ENCODE results near the gene PICK1.

The PICK1 gene

GRCh38 chr22:38065539-38065938, 8.3 kb downstream of the PICK1 start:
- no peak overlapping the region for H3K27ac ChIP-seq
- no peak for TF ChIP-seq ZFX (IDR thresholded peaks at IDR 0.05)
- TF ChIP-seq CTCF (conservative IDR thresholded peaks at IDR 0.05): no peak

GRCh38 chr22:38066381-38067027, 9.3 kb downstream of the PICK1 start:
- no peak for TF ChIP-seq CTCF (conservative IDR thresholded peaks at IDR 0.05)
- no peak for TF ChIP-seq ZFX (IDR thresholded peaks at IDR 0.05)

GRCh38 chr22:38067028-38067415, 9.8 kb downstream of the PICK1 start:
- TF ChIP-seq ZFX (IDR thresholded peaks at IDR 0.05) (no peak), CTCF (conservative IDR thresholded peaks at IDR 0.05) (no peak)
- no peak overlapping the region for H3K27ac ChIP-seq

More at GRCh38 chr22:38066381-38067027, 9.3 kb downstream of the PICK1 start:
- no peak overlapping the region for H3K27ac ChIP-seq

GRCh38 chr22:38067761-38068360, 10.7 kb downstream of the PICK1 start:
- H3K27ac ChIP-seq: no peak overlapping the region
- TF ChIP-seq ZFX (IDR thresholded peaks at IDR 0.05): no peak
- no peak for TF ChIP-seq CTCF (conservative IDR thresholded peaks at IDR 0.05)

- H3K27ac ChIP-seq: no peak overlapping the region
- TF ChIP-seq CTCF (conservative IDR thresholded peaks at IDR 0.05): no peak
- TF ChIP-seq ZFX (IDR thresholded peaks at IDR 0.05): no peak
Observed at GRCh38 chr22:38068641-38069371, 11.6 kb downstream of the PICK1 start.

- no peak overlapping the region for H3K27ac ChIP-seq
- TF ChIP-seq CTCF (conservative IDR thresholded peaks at IDR 0.05) (no peak), ZFX (IDR thresholded peaks at IDR 0.05) (no peak)
Observed at GRCh38 chr22:38069372-38070249, 12.4 kb downstream of the PICK1 start.
